Measurements from ENCODE around the gene AKT2. TPM values are rescaled to one million over a fixed set of nuclear protein-coding genes. Genes with fewer than 3 reads are reported as not detected.

AKT2 gene
- total RNA-seq, 1 donor from 2014 or later, result 85.1 TPM

DNA sequence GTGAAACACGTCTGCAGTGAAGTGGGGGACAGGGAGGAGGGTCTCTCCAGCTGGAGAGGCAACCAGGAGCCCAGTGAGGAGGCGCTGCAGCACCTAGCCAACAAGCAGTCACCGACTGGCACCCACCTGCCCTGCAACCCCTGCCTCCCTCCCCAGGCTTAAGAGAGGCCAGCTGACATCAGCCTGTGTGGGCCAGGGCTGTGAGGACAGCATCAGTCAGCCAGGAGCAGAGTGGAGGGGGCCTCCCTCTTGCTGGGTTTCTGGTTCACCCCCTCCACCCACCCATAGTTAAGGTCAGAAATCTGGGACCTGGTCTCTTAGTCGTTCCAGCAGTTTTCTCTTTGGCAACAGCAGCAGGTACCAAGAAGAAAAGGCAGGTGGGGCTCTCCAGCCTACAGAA, 33.2 kb downstream of the AKT2 start:
- H3K4me1 Mint-ChIP-seq, result no peaks in the 10 kb centered on the region
- H3K27ac Mint-ChIP-seq, result no peak overlapping the region
- TF ChIP-seq, protein P1, sequence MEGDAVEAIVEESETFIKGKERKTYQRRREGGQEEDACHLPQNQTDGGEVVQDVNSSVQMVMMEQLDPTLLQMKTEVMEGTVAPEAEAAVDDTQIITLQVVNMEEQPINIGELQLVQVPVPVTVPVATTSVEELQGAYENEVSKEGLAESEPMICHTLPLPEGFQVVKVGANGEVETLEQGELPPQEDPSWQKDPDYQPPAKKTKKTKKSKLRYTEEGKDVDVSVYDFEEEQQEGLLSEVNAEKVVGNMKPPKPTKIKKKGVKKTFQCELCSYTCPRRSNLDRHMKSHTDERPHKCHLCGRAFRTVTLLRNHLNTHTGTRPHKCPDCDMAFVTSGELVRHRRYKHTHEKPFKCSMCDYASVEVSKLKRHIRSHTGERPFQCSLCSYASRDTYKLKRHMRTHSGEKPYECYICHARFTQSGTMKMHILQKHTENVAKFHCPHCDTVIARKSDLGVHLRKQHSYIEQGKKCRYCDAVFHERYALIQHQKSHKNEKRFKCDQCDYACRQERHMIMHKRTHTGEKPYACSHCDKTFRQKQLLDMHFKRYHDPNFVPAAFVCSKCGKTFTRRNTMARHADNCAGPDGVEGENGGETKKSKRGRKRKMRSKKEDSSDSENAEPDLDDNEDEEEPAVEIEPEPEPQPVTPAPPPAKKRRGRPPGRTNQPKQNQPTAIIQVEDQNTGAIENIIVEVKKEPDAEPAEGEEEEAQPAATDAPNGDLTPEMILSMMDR (IDR thresholded peaks at IDR 0.05), result no peak
- TF ChIP-seq EZH2phosphoT487 (IDR thresholded peaks at IDR 0.05) (no peak), EZH2 (IDR thresholded peaks at IDR 0.05) (no peak)
- H3K27me3 ChIP-seq, result no peaks in the 10 kb centered on the region
- no peak overlapping the region for H3K4me3 Mint-ChIP-seq
- H3K4me2 ChIP-seq, result no peak overlapping the region
- no peaks in the 10 kb centered on the region for H3K9me3 ChIP-seq (ENCODE audit: low read depth)
- peaks cover 15% of the 10 kb centered on the region for H4K20me1 ChIP-seq (ENCODE audit: low read depth)
- no peaks in the 10 kb centered on the region for H3K4me1 ChIP-seq
- no peak overlapping the region for H3K27ac ChIP-seq
- H3K9me3 Mint-ChIP-seq, result no peaks in the 10 kb centered on the region
- no peaks in the 10 kb centered on the region for H3K36me3 ChIP-seq
- no peak overlapping the region for H3K4me3 ChIP-seq
- H3K9ac ChIP-seq, result no peak overlapping the region
- H3K36me3 Mint-ChIP-seq, result peaks cover 26% of the 10 kb centered on the region
- H3K27me3 Mint-ChIP-seq (ENCODE audit: insufficient read depth, low read depth), result no peaks in the 10 kb centered on the region
- DNase-seq (ENCODE audit: low spot score), result no peak
- no peaks in the 10 kb centered on the region for H3F3A ChIP-seq (ENCODE audit: low read depth)
- no peak overlapping the region for H2AFZ ChIP-seq (replicated peaks)
- H3K79me2 ChIP-seq (ENCODE audit: low read depth), result no peaks in the 10 kb centered on the region

DNA sequence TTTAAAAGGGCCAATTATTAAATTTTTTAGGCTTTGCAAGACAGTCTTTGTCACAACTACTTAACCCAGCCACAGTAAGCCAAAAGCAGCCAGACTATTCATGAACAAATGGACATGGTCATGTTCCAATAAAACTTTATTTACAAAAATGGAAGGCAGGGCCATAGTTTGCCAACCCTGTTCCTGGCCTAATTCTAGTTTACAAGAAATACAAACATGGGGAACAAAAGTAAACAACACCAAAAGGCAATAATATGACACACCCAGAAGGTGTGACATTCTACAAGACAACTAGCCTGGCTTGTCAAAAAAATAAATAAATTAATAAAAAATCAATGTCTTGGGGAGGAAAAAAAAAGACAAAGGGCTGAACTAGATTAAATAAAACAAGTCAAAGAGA, 33.9 kb downstream of the AKT2 start:
- H3K79me2 ChIP-seq (ENCODE audit: low read depth), result no peaks in the 10 kb centered on the region
- no peaks in the 10 kb centered on the region for H3K9me3 ChIP-seq (ENCODE audit: low read depth)
- H4K20me1 ChIP-seq (ENCODE audit: low read depth), result peaks cover 15% of the 10 kb centered on the region
- Mint-ChIP-seq H3K27me3 (ENCODE audit: insufficient read depth, low read depth) (no peaks in the 10 kb centered on the region), H3K4me3 (no peak overlapping the region), H3K9me3 (no peaks in the 10 kb centered on the region), H3K27ac (no peak overlapping the region), H3K36me3 (peaks cover 26% of the 10 kb centered on the region), H3K4me1 (no peaks in the 10 kb centered on the region)
- H3K4me1 ChIP-seq, result no peaks in the 10 kb centered on the region
- no peak overlapping the region for H3K4me2 ChIP-seq
- no peak overlapping the region for H2AFZ ChIP-seq (replicated peaks)
- no peak overlapping the region for H3K27ac ChIP-seq
- DNase-seq (ENCODE audit: low spot score), result no peak
- H3K9ac ChIP-seq, result no peak overlapping the region
- no peak overlapping the region for H3K4me3 ChIP-seq
- no peak for TF ChIP-seq EZH2 (IDR thresholded peaks at IDR 0.05)
- TF ChIP-seq EZH2phosphoT487 (IDR thresholded peaks at IDR 0.05), result no peak
- TF ChIP-seq, protein P1 (IDR thresholded peaks at IDR 0.05), result no peak
- H3K27me3 ChIP-seq, result no peaks in the 10 kb centered on the region
- no peaks in the 10 kb centered on the region for H3K36me3 ChIP-seq
- H3F3A ChIP-seq (ENCODE audit: low read depth), result no peaks in the 10 kb centered on the region

DNA sequence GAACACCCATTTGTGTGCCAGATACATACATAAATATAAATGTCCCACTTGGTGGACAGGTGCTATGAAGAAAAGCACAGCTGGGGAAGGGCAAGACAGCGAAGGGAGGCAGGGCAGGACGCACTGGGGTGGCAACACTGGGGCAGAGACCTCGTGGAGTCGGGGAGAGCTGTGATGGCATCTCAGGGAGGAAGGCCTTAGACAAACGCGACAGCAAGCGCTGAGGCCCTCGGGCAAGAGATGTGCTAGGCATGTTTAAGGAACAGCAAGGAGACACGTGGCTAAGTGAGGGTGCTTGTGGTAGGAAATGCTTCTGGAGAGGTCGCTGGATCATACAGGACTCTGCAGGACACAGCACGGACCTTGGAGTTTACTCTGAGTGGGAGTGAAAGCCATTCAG, 35.4 kb downstream of the AKT2 start:
- Histone ChIP-seq H3K9me3 (ENCODE audit: low read depth) (no peaks in the 10 kb centered on the region), H4K20me1 (ENCODE audit: low read depth) (peaks cover 26% of the 10 kb centered on the region), H3K4me3 (no peak overlapping the region), H3K27me3 (no peaks in the 10 kb centered on the region), H3K36me3 (no peaks in the 10 kb centered on the region), H3K4me1 (no peaks in the 10 kb centered on the region), H3K79me2 (ENCODE audit: low read depth) (no peaks in the 10 kb centered on the region), H3K4me2 (no peak overlapping the region), H3F3A (ENCODE audit: low read depth) (no peaks in the 10 kb centered on the region), H3K9ac (no peak overlapping the region), H3K27ac (no peak overlapping the region), H2AFZ (replicated peaks) (no peak overlapping the region)
- Mint-ChIP-seq H3K4me1 (peaks cover 6% of the 10 kb centered on the region), H3K27me3 (ENCODE audit: insufficient read depth, low read depth) (no peaks in the 10 kb centered on the region), H3K27ac (no peak overlapping the region), H3K36me3 (peaks cover 13% of the 10 kb centered on the region), H3K4me3 (no peak overlapping the region), H3K9me3 (no peaks in the 10 kb centered on the region)
- TF ChIP-seq EZH2phosphoT487 (IDR thresholded peaks at IDR 0.05) (no peak), EZH2 (IDR thresholded peaks at IDR 0.05) (no peak)
- TF ChIP-seq, protein P1 (IDR thresholded peaks at IDR 0.05), result no peak
- DNase-seq (ENCODE audit: low spot score), result no peak
